COLO668 (cell line): Measurements from ENCODE around the gene PACRGL.
"Not testable (repeated sequence)": the region's sequence is repeated elsewhere in the genome, so short reads cannot be mapped to it uniquely, and the experiment has no call there.

Experiments used
- DNase-seq: peaks from one replicate; lab custom pipeline; 2025; ENCODE audit not compliant: unreplicated experiment; lab: John Stamatoyannopoulos, UW

The PACRGL gene

DNA sequence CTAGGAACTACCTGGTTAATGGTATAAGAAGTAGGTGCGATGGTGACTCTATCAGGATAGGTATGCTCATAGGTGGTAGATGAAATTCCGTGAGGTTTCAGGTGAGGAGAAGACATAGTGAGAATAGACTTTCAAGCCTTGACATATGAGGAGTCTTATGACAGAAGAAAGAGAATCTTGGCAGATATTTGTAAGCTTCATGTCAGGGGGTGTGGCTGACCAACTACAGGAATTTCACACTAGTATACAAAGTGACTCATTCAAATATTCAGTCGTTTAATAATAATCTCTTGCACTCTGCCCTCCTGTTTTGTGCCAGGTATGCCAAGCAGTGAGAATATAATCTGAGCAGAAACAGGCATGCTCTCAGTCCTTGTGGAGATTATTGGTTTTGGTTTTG, 22.8 kb downstream of the PACRGL start:
- no peak for DNase-seq

- no peak for DNase-seq
Measured at GRCh38 chr4:20723463-20723862, 23.2 kb downstream of the PACRGL start.

- no peak for DNase-seq
Measured at GRCh38 chr4:20724915-20725314, 24.7 kb downstream of the PACRGL start.

DNA sequence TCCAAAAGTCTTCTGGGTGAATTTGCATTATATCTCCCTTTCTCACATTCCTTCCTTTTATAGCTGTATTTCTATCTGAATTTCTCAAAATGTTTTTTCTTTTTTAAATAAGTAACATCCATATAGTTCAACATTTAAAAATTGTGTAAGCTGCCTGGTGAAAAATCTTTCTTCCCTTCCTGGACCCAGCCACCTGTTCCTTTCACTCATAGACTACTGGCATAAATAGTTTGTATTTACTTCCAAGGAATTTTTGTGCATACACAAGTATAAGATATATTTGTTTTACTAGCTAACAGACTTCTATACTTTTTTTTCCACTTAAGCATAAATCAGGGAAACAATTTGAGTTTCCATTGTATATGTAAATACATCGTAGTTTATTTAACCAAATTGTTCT, 35.7 kb downstream of the PACRGL start:
- no peak for DNase-seq

DNA sequence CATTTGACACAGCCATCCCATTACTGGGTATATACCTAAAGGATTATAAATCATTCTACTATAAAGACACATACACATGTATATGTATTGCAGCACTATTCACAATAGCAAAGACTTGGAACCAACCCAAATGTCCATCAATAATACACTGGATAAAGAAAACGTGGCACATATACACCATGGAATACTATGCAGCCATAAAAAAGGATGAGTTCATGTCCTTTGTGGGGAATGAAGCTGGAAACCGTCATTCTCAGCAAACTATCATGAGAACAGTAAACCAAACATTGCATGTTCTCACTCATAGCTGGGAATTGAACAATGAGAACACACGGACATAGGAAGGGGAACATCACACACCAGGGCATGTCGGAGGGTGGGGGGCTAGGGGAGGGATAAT, 45.7 kb downstream of the PACRGL start:
- DNase-seq, result not testable (repeated sequence)

- DNase-seq, result no peak
Measured at GRCh38 chr4:20752641-20753040, 52.4 kb downstream of the PACRGL start.

DNA sequence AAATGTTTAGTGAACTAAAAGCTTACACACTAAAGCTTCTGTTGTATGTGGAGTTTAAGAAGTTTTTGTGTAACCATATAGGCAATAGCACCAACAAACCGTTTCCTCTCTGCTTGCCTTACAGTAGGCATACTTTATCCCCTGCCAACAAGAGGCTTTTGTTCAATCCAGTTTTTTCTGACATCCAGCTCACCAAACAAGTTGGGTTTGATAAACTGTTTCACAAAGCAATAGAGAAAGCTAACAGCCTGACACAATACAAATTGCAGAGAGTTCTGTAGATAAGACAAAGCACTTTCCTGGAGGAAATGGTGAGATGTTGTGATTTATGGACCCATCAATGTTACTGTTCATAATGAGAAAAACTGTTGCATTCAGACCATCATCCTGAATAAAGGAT, 53.8 kb downstream of the PACRGL start:
- no peak for DNase-seq

DNA sequence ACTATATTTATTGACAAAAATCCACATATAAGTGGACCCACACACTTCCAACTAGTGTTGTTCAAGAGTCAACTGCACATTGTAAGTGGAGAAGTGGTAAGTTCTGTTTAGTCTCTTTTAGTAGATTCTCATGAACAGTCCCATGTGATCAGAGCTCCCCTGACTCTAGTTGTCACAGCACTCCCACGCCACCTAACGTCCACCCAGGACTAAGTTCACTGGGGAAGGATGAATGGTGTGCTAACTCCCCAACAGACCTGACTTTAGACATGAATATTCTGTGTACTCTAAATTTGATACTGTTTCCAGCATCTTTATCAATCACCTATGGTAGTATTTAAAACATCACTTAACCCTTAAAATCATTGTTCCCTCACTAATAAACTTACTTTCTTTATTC, 59.8 kb downstream of the PACRGL start:
- DNase-seq, result no peak

DNA sequence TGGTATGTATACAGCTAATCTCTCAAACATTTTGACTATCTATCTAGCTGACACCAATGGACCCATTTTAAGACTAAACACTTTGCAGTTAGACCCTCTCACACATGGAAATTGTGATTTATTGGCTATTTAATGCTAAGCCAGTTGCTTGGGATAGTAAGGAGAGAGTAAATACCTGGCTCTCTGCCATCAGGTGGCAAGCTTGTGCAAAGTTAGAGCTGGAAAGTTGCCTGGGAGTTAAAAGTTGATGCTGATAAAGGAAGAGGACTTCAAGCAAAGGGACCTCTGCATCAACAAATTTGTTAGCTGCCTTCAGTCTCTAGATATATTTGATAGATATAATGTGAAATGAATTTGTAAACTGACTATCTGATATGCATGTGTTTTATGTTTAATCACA, 61.1 kb downstream of the PACRGL start:
- no peak for DNase-seq

DNA sequence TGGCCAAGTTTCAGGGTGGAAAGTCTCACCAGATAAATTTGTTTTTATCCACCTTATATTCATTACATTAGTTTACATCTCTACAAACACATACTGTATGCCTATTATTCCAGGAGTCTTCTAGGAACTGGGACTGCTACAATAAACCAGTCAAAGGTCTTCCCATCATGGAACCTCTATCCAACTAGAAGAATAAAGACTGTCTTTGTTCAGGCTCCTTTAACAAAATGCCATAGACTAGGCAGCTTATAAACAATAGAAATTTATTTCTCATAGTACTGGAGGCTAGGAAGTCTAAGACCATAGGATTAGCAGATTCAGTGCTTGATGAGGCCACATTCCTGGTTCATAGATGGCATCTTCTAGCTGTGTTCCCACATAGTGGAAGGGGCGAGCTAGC, 61.6 kb downstream of the PACRGL start:
- no peak for DNase-seq

DNA sequence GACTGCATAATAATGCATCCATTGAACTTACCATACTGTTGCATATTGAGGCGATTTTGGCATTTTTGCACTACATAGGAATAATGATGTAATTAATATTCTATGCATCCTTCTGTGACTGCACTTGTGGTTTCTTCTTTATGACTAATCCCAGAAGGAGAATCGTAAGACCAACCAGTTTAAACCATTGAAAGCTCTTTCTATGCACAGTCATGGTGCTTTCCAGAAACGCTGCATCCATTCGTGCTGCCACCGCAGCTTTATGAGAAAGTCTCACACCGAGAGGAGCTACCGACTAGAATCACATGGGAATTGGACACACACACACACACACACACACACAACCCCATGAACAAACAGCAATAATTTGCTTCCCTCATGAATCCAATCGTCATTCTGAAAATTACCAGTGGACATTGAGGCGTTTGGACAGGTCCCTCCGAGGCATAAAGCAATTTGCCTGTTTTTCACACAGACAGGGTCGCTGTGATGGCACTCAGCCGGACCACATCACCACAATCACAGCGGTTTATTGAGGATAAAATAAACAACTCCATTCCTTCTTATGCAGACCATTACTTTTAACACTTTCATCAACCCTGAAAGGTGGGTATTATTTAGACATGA, 64.2 kb downstream of the PACRGL start:
- no peak for DNase-seq

DNA sequence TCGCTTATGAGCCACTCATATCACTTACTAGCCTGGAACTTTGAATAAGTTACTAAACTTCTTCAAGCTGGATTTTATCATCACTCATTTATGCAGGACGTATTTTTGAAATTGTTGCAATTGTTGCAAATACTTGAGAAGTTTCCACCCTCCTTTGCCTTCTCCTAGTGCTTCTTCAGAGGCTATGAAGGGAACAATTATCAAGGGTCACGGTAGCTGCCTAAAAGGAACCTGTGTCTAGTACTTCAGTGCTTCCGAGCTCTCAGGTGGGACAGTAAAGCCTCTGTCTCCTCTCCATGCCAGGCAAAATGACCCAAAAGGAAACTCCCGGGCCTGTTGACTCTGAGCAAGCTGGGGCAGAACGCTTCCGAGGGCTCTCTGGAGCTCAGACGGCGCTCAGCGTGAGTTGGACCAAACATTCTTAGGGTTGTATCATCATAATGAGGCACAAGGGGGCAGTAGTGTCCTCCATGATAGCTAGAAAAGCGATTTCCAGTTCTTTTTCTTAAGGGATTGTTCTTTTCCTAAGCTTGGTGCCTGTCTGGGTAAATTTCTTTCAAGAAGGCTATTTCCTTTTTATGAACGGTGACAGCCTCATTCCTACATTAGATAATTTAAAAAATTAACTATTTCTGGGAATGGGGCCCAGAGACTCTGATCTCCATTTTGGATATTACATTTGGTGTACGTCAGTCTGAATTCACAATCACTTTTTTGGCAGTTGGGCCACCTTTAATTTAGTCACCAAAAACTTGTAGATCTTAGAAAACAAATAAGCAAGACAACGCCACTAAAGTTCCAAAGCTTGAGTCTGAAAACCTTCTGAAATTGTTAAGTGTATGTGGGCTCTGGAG, 73.1 kb downstream of the PACRGL start:
- DNase-seq, result peak; percentile 34

GRCh38 chr4:20778896-20779295, 78.6 kb downstream of the PACRGL start:
- no peak for DNase-seq

GRCh38 chr4:20783134-20783533, 82.9 kb downstream of the PACRGL start:
- not testable (repeated sequence) for DNase-seq

GRCh38 chr4:20787940-20788665, 87.8 kb downstream of the PACRGL start:
- no peak for DNase-seq
